ENCODE results near the gene SLX9. TPM values are rescaled to one million over a fixed set of nuclear protein-coding genes. Genes with fewer than 3 reads are reported as not detected.
A peak's percentile ranks its signal among the peaks of the same experiment; 100 is the strongest.

SLX9 gene
- total and polyA plus RNA-seq, 2 donors (not counting 3 experiments of a cell fraction or from before 2014, with no cell fraction given), result 27.0 to 50.6 TPM

- intact Hi-C loops (cut with micrococcal nuclease), result loop anchor here (1.0 to 2.0 kb wide), 7 partner anchors 19 to 157 kb away; partner anchors contain the start of genes SUMO3 and UBE2G2
- Histone ChIP-seq H3K36me3 (ENCODE audit: control insufficient read depth in 2 of 2, extremely low read depth in 1 of 2, insufficient read depth in 2 of 2, low read length in 2 of 2) (no peaks in the 10 kb centered on the region), H3K4me2 (ENCODE audit: insufficient read depth, low read length) (no peak overlapping the region), H3K9me1 (replicated peaks; ENCODE audit: control insufficient read depth, extremely low read depth, insufficient read depth, low read length) (no peaks in the 10 kb centered on the region), H3K4me1 (ENCODE audit: control insufficient read depth, extremely low read depth, insufficient read depth, low read length) (peaks cover 25% of the 10 kb centered on the region), H2AFZ (ENCODE audit: low read depth, low read length) (peak overlapping the region; percentile 31), H3K27me3 (ENCODE audit: control insufficient read depth in 2 of 2, insufficient read depth in 2 of 2, low read length in 2 of 2) (no peaks in the 10 kb centered on the region), H3K79me2 (ENCODE audit: control insufficient read depth, insufficient read depth, low read length) (no peaks in the 10 kb centered on the region), H4K20me1 (replicated peaks; ENCODE audit: control insufficient read depth, extremely low read depth, insufficient read depth, low read length) (no peaks in the 10 kb centered on the region), H3K27ac (ENCODE audit: insufficient read depth, low read depth, low read length) (no peak overlapping the region), H3K9me3 (replicated peaks; ENCODE audit: control insufficient read depth, insufficient read depth, low read length) (no peaks in the 10 kb centered on the region), H3K4me3 (replicated peaks in 1 of 3; ENCODE audit: insufficient read depth in 1 of 3, low read depth in 1 of 3, low read length in 3 of 3) (no peak overlapping the region), H3K9ac (replicated peaks; ENCODE audit: extremely low read depth, insufficient read depth, low read length) (no peak overlapping the region)
- DNase-seq (ENCODE audit: low read depth, low spot score) (peak; percentile 71), FAIRE-seq (peak; percentile 81)
- POLR2A ChIA-PET, result no interaction called here
- no peak for TF ChIP-seq POLR2A (IDR thresholded peaks at IDR 0.05; ENCODE audit: low read depth, low read length)
- peak; percentile 85 for TF ChIP-seq CTCF (IDR thresholded peaks at IDR 0.05; ENCODE audit: extremely low read depth in 1 of 2, insufficient read depth in 1 of 2, low read depth in 1 of 2, low read length in 2 of 2)
- no peak for TF ChIP-seq JUN (IDR thresholded peaks at IDR 0.05; ENCODE audit: borderline replicate concordance, insufficient read depth, insufficient read length, low read depth)
- BruUV-seq (replicated peaks), result no TSS peak
- CTCF ChIA-PET, result interaction anchor here (0.6 to 4.9 kb wide), 17 partner anchors 8 to 140 kb away, joined by 3 to 37 read pairs (median 3); partner anchors contain the start of genes PTTG1IP, SUMO3 and UBE2G2
- dilution Hi-C loops (cut with MboI; ENCODE audit: extremely low pct_ligation_motif_present, low sequenced_read_pairs), result no loop called here
Observed at GRCh38 chr21:44911384-44912157, 28.3 kb upstream of the SLX9 start.

- FAIRE-seq (no peak), DNase-seq (ENCODE audit: low read depth, low spot score) (no peak)
- Histone ChIP-seq H3K4me1 (ENCODE audit: control insufficient read depth, extremely low read depth, insufficient read depth, low read length) (peaks cover 30% of the 10 kb centered on the region), H3K4me3 (replicated peaks in 1 of 3; ENCODE audit: insufficient read depth in 1 of 3, low read depth in 1 of 3, low read length in 3 of 3) (no peak overlapping the region), H3K9ac (replicated peaks; ENCODE audit: extremely low read depth, insufficient read depth, low read length) (no peak overlapping the region), H3K27ac (ENCODE audit: insufficient read depth, low read depth, low read length) (no peak overlapping the region), H2AFZ (ENCODE audit: low read depth, low read length) (peak overlapping the region; percentile 31), H3K4me2 (ENCODE audit: insufficient read depth, low read length) (no peak overlapping the region), H4K20me1 (replicated peaks; ENCODE audit: control insufficient read depth, extremely low read depth, insufficient read depth, low read length) (no peaks in the 10 kb centered on the region), H3K36me3 (ENCODE audit: control insufficient read depth in 2 of 2, extremely low read depth in 1 of 2, insufficient read depth in 2 of 2, low read length in 2 of 2) (no peaks in the 10 kb centered on the region), H3K27me3 (ENCODE audit: control insufficient read depth in 2 of 2, insufficient read depth in 2 of 2, low read length in 2 of 2) (no peaks in the 10 kb centered on the region), H3K9me1 (replicated peaks; ENCODE audit: control insufficient read depth, extremely low read depth, insufficient read depth, low read length) (no peaks in the 10 kb centered on the region), H3K9me3 (replicated peaks; ENCODE audit: control insufficient read depth, insufficient read depth, low read length) (no peaks in the 10 kb centered on the region), H3K79me2 (ENCODE audit: control insufficient read depth, insufficient read depth, low read length) (no peaks in the 10 kb centered on the region)
- POLR2A ChIA-PET, result no interaction called here
- intact Hi-C loops (cut with micrococcal nuclease) (no loop called here), dilution Hi-C loops (cut with MboI; ENCODE audit: extremely low pct_ligation_motif_present, low sequenced_read_pairs) (no loop called here)
- BruUV-seq (replicated peaks), result no TSS peak
- TF ChIP-seq CTCF (IDR thresholded peaks at IDR 0.05; ENCODE audit: extremely low read depth in 1 of 2, insufficient read depth in 1 of 2, low read depth in 1 of 2, low read length in 2 of 2) (no peak), EZH2 (IDR thresholded peaks at IDR 0.05; ENCODE audit: borderline replicate concordance, low read depth, low read length, severe bottlenecking) (no peak), MAX (IDR thresholded peaks at IDR 0.05; ENCODE audit: insufficient read depth, insufficient read length) (no peak), POLR2AphosphoS5 (IDR thresholded peaks at IDR 0.05; ENCODE audit: insufficient read depth, low read depth, low read length) (no peak), MYC (IDR thresholded peaks at IDR 0.05; ENCODE audit: low read depth, low read length) (no peak), GATA2 (IDR thresholded peaks at IDR 0.05; ENCODE audit: insufficient read depth, insufficient read length, low read depth, low read length) (no peak), FOS (IDR thresholded peaks at IDR 0.05; ENCODE audit: borderline replicate concordance, insufficient read depth, low read length) (no peak), POLR2A (IDR thresholded peaks at IDR 0.05; ENCODE audit: low read depth, low read length) (no peak), JUN (IDR thresholded peaks at IDR 0.05; ENCODE audit: borderline replicate concordance, insufficient read depth, insufficient read length, low read depth) (no peak)
- CTCF ChIA-PET, result interaction anchor here (1.4 to 4.9 kb wide), 5 partner anchors 16 to 112 kb away, joined by 4 to 37 read pairs (median 16); partner anchors contain the start of gene UBE2G2
Observed at GRCh38 chr21:44912158-44912473, 27.7 kb upstream of the SLX9 start.

All from endothelial cell of umbilical vein (primary cell).